MCF 10A (cell line): ENCODE data around the gene OPCML. TPM values are rescaled to one million over a fixed set of nuclear protein-coding genes. Genes with fewer than 3 reads are reported as not detected.

Experiments
- BruUV-seq: library from RNA; stranded (reverse); fragments of 400-500 nt; replicated peaks from 2 replicates; lab custom pipeline; 2021; lab: Mats Ljungman, UMichigan
- CTCF ChIA-PET: fragments of 300-600 bp; sonication (Branson Sonifier 250); formaldehyde crosslinking; extraction: SDS; loops from one replicate; lab custom pipeline; 2021; ENCODE audit warnings: antibody characterized with exemption, inconsistent platforms; lab: Yijun Ruan, JAX
- POLR2A ChIA-PET: fragments of 300-600, 350-650 bp; sonication (Branson Sonifier 250); formaldehyde crosslinking; extraction: SDS; loops from one replicate; lab custom pipeline; 2020; ENCODE audit warnings: antibody characterized with exemption, inconsistent platforms; lab: Yijun Ruan, JAX
- DNase-seq: peaks from one replicate; pipeline ENCODE4 v3.0.0-alpha.2; 2018; ENCODE audit not compliant: unreplicated experiment
- H3K27ac Mint-ChIP-seq: one replicate; pipeline ENCODE4 v1.8.0; 2022; ENCODE audit warnings: mild to moderate bottlenecking, low read depth, mixed read lengths; ENCODE audit not compliant: unreplicated experiment
- H3K27me3 Mint-ChIP-seq: one replicate; pipeline ENCODE4 v1.8.0; 2022; ENCODE audit warnings: mixed read lengths; ENCODE audit not compliant: insufficient read depth, unreplicated experiment
- H3K36me3 Mint-ChIP-seq: one replicate; pipeline ENCODE4 v1.8.0; 2022; ENCODE audit warnings: mild to moderate bottlenecking, moderate library complexity, mixed read lengths; ENCODE audit not compliant: insufficient read depth, unreplicated experiment
- H3K4me1 Mint-ChIP-seq: one replicate; pipeline ENCODE4 v1.8.0; 2022; ENCODE audit warnings: mixed read lengths; ENCODE audit not compliant: insufficient read depth, unreplicated experiment
- H3K4me3 Mint-ChIP-seq: one replicate; pipeline ENCODE4 v1.8.0; 2022; ENCODE audit warnings: mild to moderate bottlenecking, moderate library complexity, mixed read lengths; ENCODE audit not compliant: unreplicated experiment
- H3K9me3 Mint-ChIP-seq: one replicate; pipeline ENCODE4 v1.8.0; 2022; ENCODE audit warnings: mixed read lengths; ENCODE audit not compliant: unreplicated experiment
- CTCF ChIP-seq: fragments of 200-600 bp; IDR thresholded peaks from one replicate; pipeline ENCODE4 v1.8.0; 2022; ENCODE audit warnings: antibody characterized with exemption, mild to moderate bottlenecking; ENCODE audit not compliant: unreplicated experiment
- intact Hi-C: fragments of 100-400 bp; cut with micrococcal nuclease; formaldehyde crosslinking; loops from 2 replicates; pipeline ENCODE4 v1.14.1; 2022
- total RNA-seq: library from RNA; stranded (reverse); gene quantifications from 2 replicates; pipeline ENCODE4 v1.2.3, GENCODE V29; 2022

The OPCML gene
- total RNA-seq, 1 experiment from 2014 or later, result not detected

GRCh38 chr11:133560472-133560855 is 28.2 kb upstream of the OPCML start:
- no peak for TF ChIP-seq CTCF
- no peak overlapping the region for H3K4me3 Mint-ChIP-seq
- peaks cover 9% of the 10 kb centered on the region for H3K9me3 Mint-ChIP-seq
- H3K27me3 Mint-ChIP-seq, result no peaks in the 10 kb centered on the region
- POLR2A ChIA-PET, result interaction anchor here (0.9 kb wide), 1 partner anchor 24 kb away, joined by 3 read pairs; no protein-coding TSS in a partner anchor
- intact Hi-C loops, result no loop called here
- CTCF ChIA-PET, result interaction anchor here (0.6 to 0.7 kb wide), 2 partner anchors 46 to 864 kb away, joined by 3 read pairs; no protein-coding TSS in a partner anchor
- no peaks in the 10 kb centered on the region for H3K4me1 Mint-ChIP-seq
- H3K36me3 Mint-ChIP-seq, result peaks cover 6% of the 10 kb centered on the region
- BruUV-seq, result no TSS peak
- no peak for DNase-seq
- no peak overlapping the region for H3K27ac Mint-ChIP-seq

DNA sequence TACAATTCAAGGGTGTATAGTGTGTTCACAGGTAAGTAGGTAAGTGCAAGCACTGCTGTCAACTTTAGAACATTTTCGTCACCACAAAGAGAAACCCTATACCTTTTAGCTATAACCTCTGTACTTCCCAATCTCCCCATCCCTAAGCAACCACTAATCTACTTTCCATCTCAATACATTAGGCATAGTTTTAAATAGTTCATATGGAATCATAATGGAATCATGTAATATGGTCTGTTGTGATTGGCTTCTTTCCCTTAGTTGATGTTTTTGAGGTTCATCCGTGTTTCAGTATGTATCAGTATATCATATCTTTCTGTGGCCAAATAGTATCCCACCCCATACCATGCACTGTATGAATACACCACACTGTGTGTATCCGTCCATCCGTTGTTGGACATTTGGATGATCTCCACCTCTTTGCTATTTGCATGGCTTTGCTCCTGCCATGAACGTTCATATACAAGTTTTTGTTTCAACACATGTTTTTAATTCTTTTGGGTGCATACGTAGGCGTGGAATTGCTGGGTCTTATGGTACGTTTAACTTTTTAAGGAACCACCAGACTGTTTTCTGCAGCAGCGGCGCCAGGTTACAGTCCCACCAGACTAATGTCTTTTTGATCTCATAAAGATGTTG is 27.7 kb upstream of the OPCML start:
- BruUV-seq, result no TSS peak
- intact Hi-C loops, result no loop called here

DNA sequence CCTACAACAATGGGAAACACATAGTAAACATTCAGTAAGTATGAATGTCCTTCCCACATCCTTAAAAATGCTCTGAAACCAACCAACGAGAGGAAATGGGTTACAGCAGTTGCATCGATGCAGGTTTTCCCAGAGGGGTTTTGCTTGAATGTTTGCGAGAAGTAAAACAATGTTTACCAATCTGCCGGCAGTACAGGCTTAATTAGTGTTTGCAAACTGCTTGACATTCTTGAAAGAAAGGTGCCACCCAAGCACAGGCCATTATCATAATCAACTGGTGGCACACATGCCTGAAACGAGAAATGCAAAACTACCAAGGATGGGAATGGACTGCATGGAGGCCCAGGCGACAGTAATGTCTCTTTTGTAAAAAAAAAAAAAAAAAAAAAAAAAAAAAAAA is 27.1 kb upstream of the OPCML start:
- no TSS peak for BruUV-seq
- DNase-seq, result no peak
- no peaks in the 10 kb centered on the region for H3K27me3 Mint-ChIP-seq
- intact Hi-C loops, result no loop called here
- peaks cover 6% of the 10 kb centered on the region for H3K36me3 Mint-ChIP-seq
- no peak overlapping the region for H3K4me3 Mint-ChIP-seq
- no peaks in the 10 kb centered on the region for H3K4me1 Mint-ChIP-seq
- no peak overlapping the region for H3K27ac Mint-ChIP-seq
- POLR2A ChIA-PET, result interaction anchor here (0.6 kb wide), 1 partner anchor 16 kb away, joined by 4 read pairs; no protein-coding TSS in a partner anchor
- H3K9me3 Mint-ChIP-seq, result peaks cover 9% of the 10 kb centered on the region
- CTCF ChIA-PET, result no interaction called here
- no peak for TF ChIP-seq CTCF

More for the DNA sequence above, 27.7 kb upstream of the OPCML start:
- H3K27ac Mint-ChIP-seq, result no peak overlapping the region
- no peak for TF ChIP-seq CTCF
- no peak for DNase-seq
- no peaks in the 10 kb centered on the region for H3K27me3 Mint-ChIP-seq
- H3K4me3 Mint-ChIP-seq, result no peak overlapping the region
- peaks cover 6% of the 10 kb centered on the region for H3K36me3 Mint-ChIP-seq
- peaks cover 9% of the 10 kb centered on the region for H3K9me3 Mint-ChIP-seq
- POLR2A ChIA-PET, result interaction anchor here (0.6 to 0.9 kb wide), 2 partner anchors 16 to 24 kb away, joined by 3 to 4 read pairs; no protein-coding TSS in a partner anchor
- no peaks in the 10 kb centered on the region for H3K4me1 Mint-ChIP-seq
- CTCF ChIA-PET, result interaction anchor here (0.6 to 0.7 kb wide), 2 partner anchors 46 to 864 kb away, joined by 3 read pairs; no protein-coding TSS in a partner anchor

DNA sequence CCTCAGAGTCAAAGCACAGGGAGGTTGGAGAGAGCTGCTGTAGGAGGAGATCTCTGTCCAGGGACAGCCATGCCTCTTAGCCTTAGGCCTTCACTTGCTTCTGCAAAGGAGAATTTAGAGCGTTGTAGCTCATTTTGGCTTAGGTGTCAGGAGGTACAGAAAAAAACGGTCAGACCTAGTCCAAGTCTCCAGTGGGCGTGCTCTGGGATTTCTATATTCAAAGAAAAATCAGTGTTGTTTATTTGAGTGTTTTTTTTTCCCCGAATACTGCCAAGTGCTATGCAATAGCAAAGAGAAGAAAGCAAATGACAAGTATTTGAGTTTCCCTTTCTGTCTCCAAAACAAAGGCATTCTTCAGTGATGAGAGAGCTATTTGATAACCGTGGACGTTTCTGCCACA is 22.7 kb upstream of the OPCML start:
- Mint-ChIP-seq H3K27ac (no peak overlapping the region), H3K4me1 (no peaks in the 10 kb centered on the region), H3K27me3 (no peaks in the 10 kb centered on the region), H3K9me3 (peaks cover 9% of the 10 kb centered on the region), H3K36me3 (no peaks in the 10 kb centered on the region), H3K4me3 (no peak overlapping the region)
- no peak for TF ChIP-seq CTCF
- intact Hi-C loops, result no loop called here
- BruUV-seq, result no TSS peak
- no peak for DNase-seq
- ChIA-PET CTCF (no interaction called here), POLR2A (interaction anchor here (0.6 to 0.7 kb wide), 2 partner anchors 8 to 34 kb away, joined by 3 to 4 read pairs; no protein-coding TSS in a partner anchor)
